CD4-positive, alpha-beta memory T cell (primary cell): Measurements from ENCODE around the gene GPR153. TPM values are rescaled to one million over a fixed set of nuclear protein-coding genes. Genes with fewer than 3 reads are reported as not detected.

ENCODE experiments used
- CTCF ChIA-PET: fragments of 350-600 bp; sonication (Branson Sonifier 250); formaldehyde crosslinking; loops from one replicate; lab custom pipeline; 2021; ENCODE audit warnings: inconsistent platforms; ENCODE audit not compliant: partially characterized antibody; lab: Charles Lee
- POLR2A ChIA-PET: fragments of 350-600 bp; sonication (Branson Sonifier 250); formaldehyde crosslinking; loops from one replicate; lab custom pipeline; 2021; ENCODE audit not compliant: partially characterized antibody; lab: Charles Lee
- DNase-seq, 5 donors: peaks; one replicate each; pipeline versions ENCODE4 v3.0.0 to v3.0.0-alpha.2; 2020 to 2022; ENCODE audit warnings: mixed read lengths in 1 of 5
- H3K27ac ChIP-seq: one replicate; pipeline ENCODE4 v1.7.0; 2013; ENCODE audit warnings: low read depth, low read length
- H3K27me3 ChIP-seq: 2 replicates; pipeline ENCODE4 v1.7.0; 2013; ENCODE audit warnings: mild to moderate bottlenecking, low read length, moderate library complexity; ENCODE audit not compliant: insufficient read depth
- H3K36me3 ChIP-seq: 2 replicates; pipeline ENCODE4 v1.7.0; 2013; ENCODE audit warnings: mild to moderate bottlenecking, low read length, moderate library complexity; ENCODE audit not compliant: insufficient read depth
- H3K4me1 ChIP-seq: 2 replicates; pipeline ENCODE4 v1.7.0; 2013; ENCODE audit warnings: mild to moderate bottlenecking, low read length, moderate library complexity; ENCODE audit not compliant: insufficient read depth
- H3K4me3 ChIP-seq, 2 donors: one replicate each; pipeline ENCODE4 v1.7.0; 2013; ENCODE audit warnings: low read length in 2 of 2, mild to moderate bottlenecking in 1 of 2
- H3K9me3 ChIP-seq, 2 donors: one replicate each; pipeline ENCODE4 v1.7.0; 2013; ENCODE audit warnings: low read length in 2 of 2, control low read depth in 1 of 2; ENCODE audit not compliant: control insufficient read depth in 1 of 2
- H3K27ac Mint-ChIP-seq, 7 donors: one replicate each; pipeline ENCODE4 v1.8.0; 2020 to 2021; ENCODE audit warnings: mixed read lengths in 7 of 7, mild to moderate bottlenecking in 6 of 7, inconsistent platforms in 3 of 7, moderate library complexity in 3 of 7
- H3K27me3 Mint-ChIP-seq, 2 donors: one replicate each; pipeline ENCODE4 v1.8.0; 2020 to 2021; ENCODE audit warnings: mixed read lengths in 2 of 2
- H3K36me3 Mint-ChIP-seq, 2 donors: one replicate each; pipeline ENCODE4 v1.8.0; 2020 to 2021; ENCODE audit warnings: mixed read lengths in 2 of 2, inconsistent platforms in 1 of 2, mild to moderate bottlenecking in 1 of 2
- H3K4me1 Mint-ChIP-seq, 4 donors: one replicate each; pipeline ENCODE4 v1.8.0; 2020 to 2021; ENCODE audit warnings: mixed read lengths in 4 of 4, mild to moderate bottlenecking in 1 of 4
- H3K4me3 Mint-ChIP-seq, 8 donors: one replicate each; pipeline ENCODE4 v1.8.0; 2020 to 2021; ENCODE audit warnings: mixed read lengths in 8 of 8, mild to moderate bottlenecking in 7 of 8, moderate library complexity in 6 of 8, inconsistent platforms in 3 of 8
- H3K9me3 Mint-ChIP-seq, 8 donors: one replicate each; pipeline ENCODE4 v1.8.0; 2020 to 2021; ENCODE audit warnings: mixed read lengths in 8 of 8, mild to moderate bottlenecking in 5 of 8, inconsistent platforms in 3 of 8, moderate library complexity in 1 of 8
- intact Hi-C: fragments of 100-400 bp; cut with micrococcal nuclease; formaldehyde crosslinking; loops from one replicate; pipeline ENCODE4 v1.15.1; 2023
- polyA plus RNA-seq, 2 donors: library from polyadenylated mRNA; unstranded; fragments of 300-500 nt; fragmentation: Illumina TruSeq; gene quantifications; one replicate each; pipeline ENCODE4 v1.2.3, GENCODE V29; 2021
- total RNA-seq, 2 experiments: library from RNA; stranded (reverse); gene quantifications; one replicate each; pipeline ENCODE4 v1.2.3, GENCODE V29; 2021

The GPR153 gene
- total and polyA plus RNA-seq, 4 experiments from 2014 or later = 0.32 to 0.33 TPM; not detected in 2

GRCh38 chr1:6243993-6244392, 16.9 kb downstream of the GPR153 start, which contains the start of gene HES3:
Gene HES3, plus strand, starts transcription at chr1:6244179. Its CDS starts 187 bp downstream, at chr1:6244366.
- Mint-ChIP-seq H3K27me3 (peaks cover 37 to 42% of the 10 kb centered on the region in 2 donors), H3K36me3 (no peaks in the 10 kb centered on the region), H3K9me3 (peaks cover 0 to 2% (median 0%) of the 10 kb centered on the region in 8 donors), H3K4me3 (peak within 1 kb of the TSS in 1 of 8 donors; percentile 25), H3K27ac (peak within 1 kb of the TSS in 2 of 7 donors; percentile 44 to 90), H3K4me1 (peaks cover 6 to 29% (median 13%) of the 10 kb centered on the region in 4 donors)
- no peak for DNase-seq
- no peaks in the 10 kb centered on the region for H3K36me3 ChIP-seq
- intact Hi-C loops = loop anchor here (2.0 to 10.0 kb wide), 2 partner anchors 135 to 219 kb away; no protein-coding TSS in a partner anchor
- no peak within 1 kb of the TSS for H3K27ac ChIP-seq
- ChIA-PET POLR2A (interaction anchor here (1.0 kb wide), 1 partner anchor 9 kb away, joined by 4 read pairs; no protein-coding TSS in a partner anchor), CTCF (interaction anchor here (0.9 to 1.4 kb wide), 6 partner anchors 11 to 734 kb away, joined by 3 to 6 read pairs (median 4); no protein-coding TSS in a partner anchor)
- no peak within 1 kb of the TSS for H3K4me3 ChIP-seq
- H3K9me3 ChIP-seq = no peaks in the 10 kb centered on the region
- peaks cover 48% of the 10 kb centered on the region for H3K27me3 ChIP-seq
- H3K4me1 ChIP-seq = peaks cover 23% of the 10 kb centered on the region

GRCh38 chr1:6243053-6243834, 17.7 kb downstream of the GPR153 start:
- CTCF ChIA-PET = no interaction called here
- H3K36me3 Mint-ChIP-seq = no peaks in the 10 kb centered on the region
- Histone ChIP-seq H3K36me3 (no peaks in the 10 kb centered on the region), H3K4me3 (no peak overlapping the region), H3K9me3 (no peaks in the 10 kb centered on the region), H3K27me3 (peaks cover 45% of the 10 kb centered on the region), H3K4me1 (peaks cover 23% of the 10 kb centered on the region), H3K27ac (no peak overlapping the region)
- H3K4me1 Mint-ChIP-seq = peaks cover 6 to 29% (median 13%) of the 10 kb centered on the region in 4 donors
- H3K9me3 Mint-ChIP-seq = peaks cover 0 to 2% (median 0%) of the 10 kb centered on the region in 8 donors
- H3K27ac Mint-ChIP-seq = peak overlapping the region in 1 of 7 donors; percentile 44
- peaks cover 38 to 39% of the 10 kb centered on the region in 2 donors for H3K27me3 Mint-ChIP-seq
- no peak overlapping the region for H3K4me3 Mint-ChIP-seq
- intact Hi-C loops = loop anchor here (10.0 kb wide), 1 partner anchor 218 kb away; no protein-coding TSS in a partner anchor
- POLR2A ChIA-PET = interaction anchor here (1.4 to 1.7 kb wide), 2 partner anchors 105 to 458 kb away, joined by 3 read pairs; partner anchors contain the start of gene DNAJC11
- no peak for DNase-seq

- peak overlapping the region in 1 of 8 donors; percentile 9 for H3K4me3 Mint-ChIP-seq
- Histone ChIP-seq H3K27me3 (peaks cover 38% of the 10 kb centered on the region), H3K4me1 (peaks cover 23% of the 10 kb centered on the region), H3K9me3 (no peaks in the 10 kb centered on the region), H3K36me3 (no peaks in the 10 kb centered on the region), H3K27ac (no peak overlapping the region), H3K4me3 (no peak overlapping the region)
- H3K9me3 Mint-ChIP-seq = peaks cover 0 to 2% (median 0%) of the 10 kb centered on the region in 8 donors
- no peak overlapping the region for H3K27ac Mint-ChIP-seq
- no peak for DNase-seq
- H3K36me3 Mint-ChIP-seq = no peaks in the 10 kb centered on the region
- CTCF ChIA-PET = no interaction called here
- H3K27me3 Mint-ChIP-seq = peaks cover 31 to 32% of the 10 kb centered on the region in 2 donors
- POLR2A ChIA-PET = interaction anchor here (1.4 to 1.7 kb wide), 2 partner anchors 106 to 459 kb away, joined by 3 read pairs; partner anchors contain the start of gene DNAJC11
- intact Hi-C loops = loop anchor here (10.0 kb wide), 1 partner anchor 217 kb away; no protein-coding TSS in a partner anchor
- H3K4me1 Mint-ChIP-seq = peaks cover 6 to 24% (median 13%) of the 10 kb centered on the region in 4 donors
These were observed 18.8 kb downstream of the GPR153 start for GRCh38 chr1:6241887-6242740.

- Histone ChIP-seq H3K4me3 (no peak overlapping the region), H3K27ac (no peak overlapping the region), H3K4me1 (peaks cover 16% of the 10 kb centered on the region), H3K27me3 (peaks cover 34% of the 10 kb centered on the region), H3K36me3 (no peaks in the 10 kb centered on the region), H3K9me3 (no peaks in the 10 kb centered on the region)
- H3K4me3 Mint-ChIP-seq = peak overlapping the region in 5 of 8 donors; percentile 9 to 45 (median 30)
- POLR2A ChIA-PET = no interaction called here
- CTCF ChIA-PET = no interaction called here
- DNase-seq = no peak
- no peaks in the 10 kb centered on the region for H3K9me3 Mint-ChIP-seq
- H3K27ac Mint-ChIP-seq = peak overlapping the region in 1 of 7 donors; percentile 4
- H3K4me1 Mint-ChIP-seq = peaks cover 3 to 16% (median 7%) of the 10 kb centered on the region in 4 donors
- intact Hi-C loops = loop anchor here (10.0 kb wide), 1 partner anchor 216 kb away; no protein-coding TSS in a partner anchor
- peaks cover 23 to 25% of the 10 kb centered on the region in 2 donors for H3K27me3 Mint-ChIP-seq
- H3K36me3 Mint-ChIP-seq = no peaks in the 10 kb centered on the region
These were observed 19.6 kb downstream of the GPR153 start for GRCh38 chr1:6241107-6241886.

GRCh38 chr1:6239950-6240768, 20.7 kb downstream of the GPR153 start:
- Histone ChIP-seq H3K27me3 (peaks cover 31% of the 10 kb centered on the region), H3K4me3 (no peak overlapping the region), H3K27ac (no peak overlapping the region), H3K36me3 (no peaks in the 10 kb centered on the region), H3K9me3 (no peaks in the 10 kb centered on the region), H3K4me1 (peaks cover 7% of the 10 kb centered on the region)
- H3K27ac Mint-ChIP-seq = no peak overlapping the region
- H3K4me3 Mint-ChIP-seq = peak overlapping the region in 1 of 8 donors; percentile 10
- DNase-seq = no peak
- H3K9me3 Mint-ChIP-seq = peaks cover 0 to 3% (median 0%) of the 10 kb centered on the region in 8 donors
- POLR2A ChIA-PET = no interaction called here
- H3K36me3 Mint-ChIP-seq = no peaks in the 10 kb centered on the region
- H3K27me3 Mint-ChIP-seq = peaks cover 22 to 24% of the 10 kb centered on the region in 2 donors
- CTCF ChIA-PET = interaction anchor here (0.9 kb wide), 1 partner anchor 36 kb away, joined by 3 read pairs; no protein-coding TSS in a partner anchor
- H3K4me1 Mint-ChIP-seq = peaks cover 3 to 16% (median 6%) of the 10 kb centered on the region in 4 donors
- intact Hi-C loops = loop anchor here (10.0 kb wide), 1 partner anchor 215 kb away; no protein-coding TSS in a partner anchor
